ENCODE results near the gene MED27. TPM values are rescaled to one million over a fixed set of nuclear protein-coding genes. Genes with fewer than 3 reads are reported as not detected.

The MED27 gene
- total and polyA plus RNA-seq, 2 of the 8 experiments (the other 6 are each of a cell fraction or from before 2014, with no cell fraction given) = 29.9 to 56.5 TPM

GRCh38 chr9:132037458-132037857 lies 42.2 kb downstream of the MED27 start (continued):
- TF ChIP-seq TAF1 (IDR thresholded peaks at IDR 0.05; ENCODE audit: low read depth, low read length) (no peak), BRCA1 (IDR thresholded peaks at IDR 0.05; ENCODE audit: low read depth, low read length) (no peak), SAP30 (IDR thresholded peaks at IDR 0.05; ENCODE audit: insufficient read depth, insufficient replicate concordance, low read length) (no peak), YY1 (IDR thresholded peaks at IDR 0.05; ENCODE audit: low read depth, low read length) (no peak), SP1 (IDR thresholded peaks at IDR 0.05; ENCODE audit: low read depth, low read length) (no peak), PHF8 (conservative IDR thresholded peaks at IDR 0.05; ENCODE audit: low read depth, low read length) (no peak), POU5F1 (IDR thresholded peaks at IDR 0.05; ENCODE audit: low read depth, low read length) (no peak)
